HepG2 (cell line): ENCODE measurements around the gene SAMD10. TPM values are rescaled to one million over a fixed set of nuclear protein-coding genes. Genes with fewer than 3 reads are reported as not detected.

ENCODE experiments used
- CCDC6 ChIP-seq: sonication (generic); formaldehyde crosslinking; IDR thresholded peaks from 2 replicates; pipeline ENCODE4 v1.8.1; 2022; ENCODE audit warnings: mild to moderate bottlenecking, missing genetic modification reagents, moderate library complexity
- CENPT ChIP-seq: sonication (generic); formaldehyde crosslinking; IDR thresholded peaks from 2 replicates; pipeline ENCODE4 v1.8.0; 2022; ENCODE audit warnings: low read depth, mild to moderate bottlenecking, moderate library complexity, missing genetic modification reagents
- ERF ChIP-seq: IDR thresholded peaks from 2 replicates; pipeline ENCODE4 v1.6.1; 2018; ENCODE audit warnings: missing biosample characterization, missing genetic modification reagents
- HNRNPLL ChIP-seq: fragments of 200-400 bp; formaldehyde crosslinking; IDR thresholded peaks from 2 replicates; pipeline ENCODE4 v1.6.1; 2017; ENCODE audit warnings: mild to moderate bottlenecking, low read depth, low read length; ENCODE audit not compliant: poor library complexity, severe bottlenecking
- ISX ChIP-seq: sonication (generic); formaldehyde crosslinking; conservative IDR thresholded peaks from 2 replicates; pipeline ENCODE4 v1.5.0; 2020; ENCODE audit warnings: missing genetic modification reagents
- KDM5A ChIP-seq: fragments of 200-600 bp; sonication (generic); IDR thresholded peaks from 2 replicates; pipeline ENCODE4 v1.7.0; 2018; ENCODE audit warnings: antibody characterized with exemption, mild to moderate bottlenecking, low read length, borderline replicate concordance
- MED1 ChIP-seq: sonication (generic); formaldehyde crosslinking; IDR thresholded peaks from 2 replicates; pipeline ENCODE4 v1.4.0; 2020; ENCODE audit warnings: missing genetic modification reagents
- MYC ChIP-seq: sonication (generic); formaldehyde crosslinking; IDR thresholded peaks from 2 replicates; pipeline ENCODE4 v1.9.0; 2021; ENCODE audit warnings: missing genetic modification reagents, borderline replicate concordance
- NFAT5 ChIP-seq: sonication (generic); formaldehyde crosslinking; IDR thresholded peaks from 2 replicates; pipeline ENCODE4 v1.4.0; 2020; ENCODE audit warnings: missing genetic modification reagents
- POLR2G ChIP-seq: fragments of 200-400 bp; formaldehyde crosslinking; IDR thresholded peaks from 2 replicates; pipeline ENCODE4 v1.6.1; 2018; ENCODE audit warnings: mild to moderate bottlenecking, low read depth, low read length, moderate library complexity
- RNF2 ChIP-seq: fragments of 450-650 bp; conservative IDR thresholded peaks from 2 replicates; pipeline ENCODE4 v1.6.1; 2016; ENCODE audit warnings: low read depth
- SMAD9 ChIP-seq: sonication (generic); formaldehyde crosslinking; IDR thresholded peaks from 2 replicates; pipeline ENCODE4 v1.5.1; 2020; ENCODE audit warnings: mild to moderate bottlenecking, missing genetic modification reagents
- SMARCE1 ChIP-seq: fragments of 450-650 bp; IDR thresholded peaks from 2 replicates; pipeline ENCODE4 v1.6.1; 2017; ENCODE audit warnings: borderline replicate concordance
- SUZ12 ChIP-seq: fragments of 150-350 bp; IDR thresholded peaks from 2 replicates; pipeline ENCODE4 v1.6.1; 2014; ENCODE audit warnings: low read depth, low read length
- TBX2 ChIP-seq: sonication (generic); formaldehyde crosslinking; IDR thresholded peaks from 2 replicates; pipeline ENCODE4 v1.5.0; 2020; ENCODE audit warnings: missing genetic modification reagents, mild to moderate bottlenecking, borderline replicate concordance
- WIZ ChIP-seq: sonication (generic); formaldehyde crosslinking; IDR thresholded peaks from 2 replicates; pipeline ENCODE4 v1.5.1; 2020; ENCODE audit warnings: mild to moderate bottlenecking, missing genetic modification reagents
- ZBTB7B ChIP-seq: sonication (generic); formaldehyde crosslinking; IDR thresholded peaks from 2 replicates; pipeline ENCODE4 v1.4.0; 2020; ENCODE audit warnings: missing genetic modification reagents
- ZFAT ChIP-seq: sonication (generic); formaldehyde crosslinking; conservative IDR thresholded peaks from 2 replicates; pipeline ENCODE4 v1.8.1; 2023; ENCODE audit warnings: missing genetic modification reagents, inconsistent platforms
- ZFP91 ChIP-seq: sonication (generic); formaldehyde crosslinking; IDR thresholded peaks from 2 replicates; pipeline ENCODE4 v1.9.0; 2022; ENCODE audit warnings: missing genetic modification reagents, mild to moderate bottlenecking, borderline replicate concordance
- ZNF7 ChIP-seq: IDR thresholded peaks from 2 replicates; pipeline ENCODE4 v1.6.1; 2016; ENCODE audit warnings: missing biosample characterization, missing genetic modification reagents
- ZNF788 ChIP-seq: sonication (generic); formaldehyde crosslinking; IDR thresholded peaks from 2 replicates; pipeline ENCODE4 v1.5.0; 2020; ENCODE audit warnings: mild to moderate bottlenecking, missing genetic modification reagents, borderline replicate concordance
- polyA plus RNA-seq, 8 experiments: library from polyadenylated mRNA; depleted of rRNA in 3 of 8; stranded (reverse) in 7 of 8; unstranded in 1 of 8; fragments of >200 nt; fragmentation: Illumina TruSeq in 4 of 8; extraction: Trizol in 4 of 8; gene quantifications; 2 replicates each; pipeline versions ENCODE4 v1.2.1 to v1.2.3, GENCODE V29; 2011 to 2016; ENCODE audit warnings: low read depth in 4 of 8, missing spikeins in 1 of 8, mixed read lengths in 1 of 8; ENCODE audit not compliant: insufficient read depth in 1 of 8
- total RNA-seq, 5 experiments: library from RNA; depleted of rRNA; stranded (reverse); fragments of >200 nt; fragmentation: Illumina TruSeq; extraction: Trizol; gene quantifications; 2 replicates each; pipeline ENCODE4 v1.2.3, GENCODE V29; 2016; ENCODE audit warnings: low read depth in 1 of 5

Gene SAMD10
- total and polyA plus RNA-seq, 2 of the 13 experiments (the other 11 are each of a cell fraction or from before 2014, with no cell fraction given), result 6.1 to 11.0 TPM

- no peak for TF ChIP-seq NFAT5 (CRISPR knock-in tag)
- TF ChIP-seq ZNF788, result no peak
- TF ChIP-seq TBX2 (CRISPR knock-in tag), result no peak
- no peak for TF ChIP-seq POLR2G
- TF ChIP-seq SUZ12, result no peak
- no peak for TF ChIP-seq ZFAT (CRISPR knock-in tag)
- TF ChIP-seq CCDC6, result no peak; the same call in 1 of the 2 replicates
- TF ChIP-seq MYC (CRISPR knock-in tag), result peak; percentile 37; the same call in 1 of the 2 replicates
- TF ChIP-seq CENPT, result peak; percentile 70; the same call in 1 of the 2 replicates
- TF ChIP-seq ZBTB7B, result peak; percentile 49; the same call in 1 of the 2 replicates
- TF ChIP-seq ISX, result no peak
- no peak for TF ChIP-seq RNF2
- peak; percentile 60 for TF ChIP-seq ZFP91 (CRISPR knock-in tag)
- TF ChIP-seq WIZ, result no peak
- TF ChIP-seq SMARCE1, result no peak
- TF ChIP-seq ZNF7 (CRISPR knock-in tag), result no peak
- no peak for TF ChIP-seq SMAD9 (CRISPR knock-in tag)
- no peak for TF ChIP-seq HNRNPLL
- 0 out of 2 replicates have a peak, but pooled peaks have one; percentile 6 for TF ChIP-seq ERF
- no peak for TF ChIP-seq KDM5A
- no peak for TF ChIP-seq MED1 (CRISPR knock-in tag)
These were observed 44.1 kb upstream of the SAMD10 start (continued) for GRCh38 chr20:64023361-64024140.
